GM12872 (cell line): Measurements from ENCODE around the gene CITED2.

Experiments used
- TF ChIP-seq, protein P1 (sequence below): IDR thresholded peaks from 3 replicates; pipeline ENCODE4 v1.5.1; 2011; ENCODE audit warnings: low read depth, mild to moderate bottlenecking, low read length, moderate library complexity; ENCODE audit not compliant: insufficient read depth

The CITED2 gene

DNA sequence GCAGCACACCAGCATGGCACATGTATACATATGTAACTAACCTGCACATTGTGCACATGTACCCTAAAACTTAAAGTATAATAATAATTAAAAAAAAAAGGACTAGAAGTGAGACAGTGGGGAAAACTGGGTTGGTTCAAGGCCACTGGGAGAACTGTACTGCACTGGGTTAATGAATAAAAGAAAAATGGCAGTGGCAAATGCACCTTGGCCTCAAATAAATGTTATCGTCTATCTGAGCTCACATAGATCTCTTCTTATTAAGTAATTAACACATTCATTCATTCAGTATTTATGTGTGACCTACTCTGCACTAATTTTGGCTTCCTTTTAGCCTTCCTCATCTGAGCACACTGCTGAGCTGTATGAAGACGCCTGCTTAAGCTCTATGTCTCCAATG, 17.5 kb downstream of the CITED2 start:
- TF ChIP-seq, protein P1, sequence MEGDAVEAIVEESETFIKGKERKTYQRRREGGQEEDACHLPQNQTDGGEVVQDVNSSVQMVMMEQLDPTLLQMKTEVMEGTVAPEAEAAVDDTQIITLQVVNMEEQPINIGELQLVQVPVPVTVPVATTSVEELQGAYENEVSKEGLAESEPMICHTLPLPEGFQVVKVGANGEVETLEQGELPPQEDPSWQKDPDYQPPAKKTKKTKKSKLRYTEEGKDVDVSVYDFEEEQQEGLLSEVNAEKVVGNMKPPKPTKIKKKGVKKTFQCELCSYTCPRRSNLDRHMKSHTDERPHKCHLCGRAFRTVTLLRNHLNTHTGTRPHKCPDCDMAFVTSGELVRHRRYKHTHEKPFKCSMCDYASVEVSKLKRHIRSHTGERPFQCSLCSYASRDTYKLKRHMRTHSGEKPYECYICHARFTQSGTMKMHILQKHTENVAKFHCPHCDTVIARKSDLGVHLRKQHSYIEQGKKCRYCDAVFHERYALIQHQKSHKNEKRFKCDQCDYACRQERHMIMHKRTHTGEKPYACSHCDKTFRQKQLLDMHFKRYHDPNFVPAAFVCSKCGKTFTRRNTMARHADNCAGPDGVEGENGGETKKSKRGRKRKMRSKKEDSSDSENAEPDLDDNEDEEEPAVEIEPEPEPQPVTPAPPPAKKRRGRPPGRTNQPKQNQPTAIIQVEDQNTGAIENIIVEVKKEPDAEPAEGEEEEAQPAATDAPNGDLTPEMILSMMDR = no peak

DNA sequence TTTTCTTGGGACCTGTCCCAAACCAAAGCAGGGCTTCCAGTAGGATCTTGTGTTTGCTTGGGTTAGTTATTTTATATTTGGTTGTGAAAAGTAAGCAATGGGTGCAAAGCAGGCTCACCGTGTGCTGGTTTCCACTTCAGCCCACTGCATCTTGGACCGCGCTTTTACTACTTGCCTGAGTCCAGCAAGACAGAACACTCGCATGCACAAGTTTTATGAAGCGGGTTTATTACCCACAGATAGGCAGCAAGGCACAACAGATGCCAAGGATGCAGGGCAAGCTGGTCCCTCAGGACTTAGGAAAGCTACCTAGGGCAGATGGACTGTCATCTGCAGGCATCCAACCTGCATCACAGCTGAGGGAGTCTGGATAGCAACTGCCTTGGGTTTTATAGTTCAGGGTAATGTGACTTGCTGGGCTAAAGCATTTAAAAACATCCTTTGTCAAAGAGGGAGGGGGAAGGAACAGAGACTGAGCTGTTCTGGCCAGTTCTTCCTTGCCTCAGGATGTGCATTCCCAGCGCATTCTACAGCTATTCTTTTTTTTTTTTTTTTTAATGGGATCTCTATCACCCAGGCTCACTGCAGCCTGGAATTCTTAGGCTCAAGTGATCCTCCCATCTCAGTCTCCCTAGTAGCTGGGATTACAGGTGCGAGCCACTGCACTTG, 18.5 kb downstream of the CITED2 start:
- TF ChIP-seq, protein P1 = no peak

DNA sequence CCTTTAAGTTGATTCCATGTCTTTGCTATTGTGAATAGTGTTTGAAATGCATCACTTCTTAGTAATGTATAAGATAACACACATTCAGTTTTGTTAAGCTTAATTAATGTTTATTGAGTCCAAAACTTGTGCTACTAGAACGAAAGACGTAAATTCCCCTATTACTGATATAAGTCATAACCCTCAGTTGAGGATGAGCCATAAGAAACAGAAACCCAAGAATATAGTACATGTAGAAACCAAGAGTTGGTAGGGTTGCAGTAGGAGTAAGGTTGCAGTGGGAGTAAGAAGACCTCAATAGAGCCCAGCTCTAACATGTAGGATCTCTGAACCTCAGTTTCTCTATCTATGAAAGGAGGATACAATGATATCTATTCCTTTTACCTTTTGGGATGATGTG, 19.3 kb downstream of the CITED2 start:
- TF ChIP-seq, protein P1 = no peak

DNA sequence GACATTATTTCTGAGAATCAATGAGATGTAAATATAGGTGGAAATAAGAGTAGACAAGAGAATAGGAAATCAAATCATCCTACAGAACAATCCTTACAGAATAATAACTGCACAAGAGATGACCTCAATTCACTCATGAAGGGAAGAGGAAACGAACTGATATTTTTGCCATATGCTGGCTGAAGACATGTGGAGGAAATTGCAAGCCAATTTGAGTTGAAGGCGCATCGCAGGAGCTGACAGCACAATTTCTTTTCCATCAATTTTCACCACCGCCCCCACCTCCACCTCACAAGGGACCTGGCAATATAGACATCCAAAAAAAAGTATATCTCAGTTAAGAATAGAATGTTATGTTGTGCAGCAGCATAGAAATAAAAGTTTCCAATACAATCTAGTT, 20.3 kb downstream of the CITED2 start:
- TF ChIP-seq, protein P1 = no peak

DNA sequence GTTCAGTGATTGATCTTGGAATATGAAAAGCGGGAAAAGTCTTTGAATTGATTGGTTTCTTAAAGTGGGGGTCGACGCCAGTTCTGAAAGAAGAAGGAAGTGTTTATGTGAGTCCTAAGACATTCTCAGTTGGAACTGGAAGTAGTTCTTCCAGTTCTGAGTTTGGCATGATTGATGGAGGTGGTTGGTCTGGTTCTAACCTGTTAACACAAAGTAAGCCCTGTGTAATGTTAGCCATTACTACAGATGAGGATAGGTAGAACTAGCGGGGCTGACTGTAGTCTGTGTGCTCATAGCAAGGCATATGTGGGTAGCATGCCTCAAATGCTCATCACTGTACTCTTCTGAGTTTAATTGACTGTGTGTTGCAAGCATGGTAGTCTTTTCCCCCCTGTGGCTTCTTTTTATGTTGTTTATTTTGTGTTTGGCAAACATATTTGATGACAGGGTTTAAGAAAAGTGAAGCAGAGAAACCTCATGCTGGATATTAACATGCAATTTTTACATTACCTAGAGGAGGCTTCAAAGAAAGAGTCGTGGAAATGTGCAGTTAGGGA, 24.9 kb downstream of the CITED2 start:
- TF ChIP-seq, protein P1 = no peak

DNA sequence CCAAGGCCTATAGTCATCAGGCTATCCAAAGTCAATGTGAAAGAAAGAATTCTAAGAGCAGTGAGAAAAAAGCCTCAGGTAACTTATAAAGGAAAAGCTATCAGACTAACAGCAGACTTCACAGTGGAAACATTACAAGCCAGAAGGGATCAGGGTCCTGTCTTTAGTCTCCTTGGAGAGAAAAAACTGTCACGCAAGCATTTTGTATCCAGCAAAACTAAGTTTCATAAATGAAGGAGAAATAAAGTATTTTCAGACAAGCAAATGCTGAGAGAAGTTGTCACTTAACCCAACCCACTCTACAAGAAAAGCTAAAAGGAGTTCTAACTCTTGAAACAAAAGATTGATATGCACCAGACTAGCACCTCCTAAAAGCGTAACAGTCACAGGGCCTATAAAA, 28.1 kb downstream of the CITED2 start:
- TF ChIP-seq, protein P1 = no peak

DNA sequence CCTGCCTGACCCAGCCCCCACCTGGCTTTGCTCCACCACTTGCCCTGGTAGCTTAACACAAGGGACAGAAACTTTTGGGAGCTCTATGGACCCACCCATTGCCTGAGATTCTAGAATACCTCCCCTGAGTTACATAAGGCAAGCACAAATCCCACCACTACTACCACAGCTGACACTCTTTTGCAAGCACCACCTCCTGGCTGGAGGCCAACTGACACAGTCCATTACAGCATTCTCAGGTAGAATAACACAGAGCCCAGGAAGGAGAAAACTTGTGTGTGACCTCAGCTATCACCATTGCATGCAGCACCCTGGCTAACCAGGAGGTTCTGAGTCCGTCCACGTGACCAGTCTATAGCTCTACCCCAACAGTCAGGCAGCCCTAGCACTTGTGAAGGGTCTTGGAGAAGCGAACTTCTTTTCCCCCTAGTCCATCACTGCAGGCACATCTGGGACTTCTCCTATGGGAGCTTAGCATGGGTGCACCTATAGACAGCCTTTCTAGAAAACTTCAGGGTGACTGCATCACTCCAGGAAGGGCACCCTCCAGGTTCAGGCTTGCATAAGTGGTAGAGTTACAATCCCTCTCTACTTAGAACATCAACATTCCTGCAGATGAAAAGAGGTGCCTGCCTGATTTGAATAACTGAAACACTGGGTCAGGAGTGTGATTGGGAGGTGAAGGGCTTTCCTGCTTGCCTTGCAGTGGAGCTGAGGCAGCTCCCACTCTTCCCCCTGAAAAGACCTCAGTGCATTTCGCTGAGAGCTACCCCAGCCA, 30.1 kb downstream of the CITED2 start:
- TF ChIP-seq, protein P1 = no peak
